Astrocyte of the spinal cord (primary cell): Measurements from ENCODE around the gene GPR108.

Source experiments
- DNase-seq: peaks from one replicate; pipeline ENCODE4 v3.0.0; 2011; ENCODE audit warnings: low read depth, low spot score
- H3K4me3 ChIP-seq: 2 replicates; pipeline ENCODE4 v1.5.1; 2011; ENCODE audit warnings: low read depth, mild to moderate bottlenecking, low read length, moderate library complexity
- CTCF ChIP-seq: IDR thresholded peaks from 2 replicates; pipeline ENCODE4 v1.5.1; 2012; ENCODE audit warnings: low read depth, mild to moderate bottlenecking, low read length, inconsistent platforms
- in situ Hi-C: cut with HindIII; loops from 2 replicates; pipeline ENCODE4 v1.10.0; 2017; ENCODE audit warnings: low sequenced_read_pairs

Gene GPR108

GRCh38 chr19:6682607-6683128, 54.7 kb downstream of the GPR108 start:
- no peak overlapping the region for H3K4me3 ChIP-seq
- TF ChIP-seq CTCF, result no peak
- in situ Hi-C loops, result no loop called here
- DNase-seq, result no peak

- no peak for DNase-seq
- H3K4me3 ChIP-seq, result no peak overlapping the region
- in situ Hi-C loops, result no loop called here
- TF ChIP-seq CTCF, result no peak
Observed at GRCh38 chr19:6680141-6680540, 57.2 kb downstream of the GPR108 start.
